GM18868 (cell line): Measurements from ENCODE around the gene ANKRD13A.
"Not testable (repeated sequence)": the region's sequence is repeated elsewhere in the genome, so short reads cannot be mapped to it uniquely, and the experiment has no call there.

ENCODE experiments used
- ATAC-seq: cut with Tn5 transposase; IDR thresholded peaks from one replicate; pipeline ENCODE4 v1.9.1; 2021; ENCODE audit warnings: mild to moderate bottlenecking, moderate library complexity; ENCODE audit not compliant: unreplicated experiment

ANKRD13A gene

DNA sequence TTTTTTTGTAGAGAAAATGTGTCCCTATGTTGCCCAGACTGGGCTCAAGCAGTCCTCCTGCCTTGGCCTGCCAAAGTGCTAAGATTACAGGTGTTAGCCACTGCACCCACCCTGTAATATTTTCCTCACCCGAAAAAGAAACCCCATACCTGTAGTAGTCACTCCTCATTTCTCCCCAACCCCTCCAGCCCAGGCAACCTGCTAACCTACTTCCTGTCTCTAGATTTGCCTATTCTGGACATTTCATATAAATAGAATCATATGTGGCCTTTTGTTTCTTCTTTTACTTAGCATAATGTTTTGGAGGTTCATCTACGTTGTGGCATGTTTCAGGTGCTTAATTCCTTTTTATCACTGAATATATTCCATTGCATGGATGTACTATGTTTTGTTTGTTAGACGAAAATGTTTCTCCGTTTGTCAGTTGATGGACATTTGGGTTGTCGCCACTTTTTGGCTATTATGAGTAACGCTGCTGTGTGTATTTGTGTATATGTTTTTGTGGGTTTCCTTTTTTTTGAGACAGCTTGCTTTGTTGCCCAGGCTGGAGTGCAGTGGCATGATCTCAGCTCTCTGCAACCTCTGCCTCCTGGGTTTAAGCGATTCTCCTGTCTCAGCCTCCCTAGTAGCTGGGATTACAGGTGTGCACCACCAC, 6.2 kb downstream of the ANKRD13A start:
- no peak for ATAC-seq

DNA sequence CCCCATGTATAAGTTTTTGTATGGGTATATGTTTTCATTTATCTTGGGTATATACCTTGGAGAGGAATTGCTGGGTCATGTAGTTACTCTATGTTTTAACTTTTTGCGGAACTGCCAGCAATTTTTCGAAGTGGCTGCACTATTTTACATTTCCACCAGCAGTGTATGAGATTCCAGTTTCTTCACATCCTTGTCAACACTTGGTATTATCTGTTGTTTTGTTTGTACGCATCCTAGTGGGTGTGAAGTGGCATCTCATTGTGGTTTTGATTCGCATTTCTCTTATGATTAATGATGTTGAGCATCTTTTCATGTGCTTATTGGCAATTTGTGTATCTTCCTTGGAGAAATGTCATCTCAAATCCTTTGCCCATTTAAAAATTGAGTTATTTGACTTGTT, 6.9 kb downstream of the ANKRD13A start:
- ATAC-seq, result no peak

DNA sequence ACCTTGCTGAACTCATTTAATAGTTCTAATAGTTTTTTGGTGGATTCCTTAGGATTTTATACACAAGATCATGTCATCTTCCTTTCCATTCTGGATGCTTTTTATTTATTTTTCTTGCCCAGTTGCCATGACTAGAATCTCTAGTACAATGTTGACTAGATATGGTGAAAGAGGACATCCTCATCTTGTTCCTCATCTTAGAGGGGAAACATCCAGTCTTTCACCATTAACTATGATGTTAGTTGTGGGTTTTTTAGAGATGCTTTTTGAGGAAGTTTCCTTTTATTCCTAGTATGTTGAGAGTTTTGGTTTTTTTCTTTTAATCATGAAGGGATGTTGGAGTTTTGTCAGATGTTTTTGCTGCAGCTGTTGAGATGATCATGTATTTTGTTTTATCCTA, 8.7 kb downstream of the ANKRD13A start:
- ATAC-seq, result no peak

DNA sequence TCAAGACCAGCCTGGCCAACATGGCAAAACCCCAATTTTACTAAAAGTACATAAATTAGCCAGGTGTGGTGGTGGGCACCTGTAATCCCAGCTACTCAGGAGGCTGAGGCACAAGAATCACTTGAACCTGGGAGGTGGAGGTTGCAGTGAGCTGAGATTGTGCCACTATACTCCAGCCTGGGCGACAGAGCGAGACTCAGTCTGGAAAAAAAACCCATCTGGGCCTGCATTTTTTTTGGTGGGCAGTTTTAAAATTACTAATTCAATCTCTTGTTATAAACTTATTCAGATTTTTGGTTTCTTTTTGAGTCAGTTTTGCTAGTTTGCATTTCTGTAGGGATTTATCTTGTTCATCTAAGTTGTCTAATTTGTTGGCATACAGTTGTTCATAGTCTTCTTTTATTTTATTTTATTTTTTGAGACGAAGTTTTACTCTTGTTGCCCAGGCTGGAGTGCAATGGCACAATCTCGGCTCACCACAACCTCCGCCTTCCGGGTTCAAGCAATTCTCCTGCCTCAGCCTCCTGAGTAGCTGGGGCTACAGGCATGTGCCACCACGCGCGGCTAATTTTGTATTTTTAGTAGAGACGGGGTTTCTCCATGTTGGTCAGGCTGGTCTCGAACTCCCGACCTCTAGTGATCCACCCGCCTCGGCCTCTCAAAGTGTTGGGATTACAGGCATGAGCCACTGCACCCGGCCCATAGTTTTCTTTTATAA, 9.6 kb downstream of the ANKRD13A start:
- ATAC-seq, result not testable (repeated sequence)

DNA sequence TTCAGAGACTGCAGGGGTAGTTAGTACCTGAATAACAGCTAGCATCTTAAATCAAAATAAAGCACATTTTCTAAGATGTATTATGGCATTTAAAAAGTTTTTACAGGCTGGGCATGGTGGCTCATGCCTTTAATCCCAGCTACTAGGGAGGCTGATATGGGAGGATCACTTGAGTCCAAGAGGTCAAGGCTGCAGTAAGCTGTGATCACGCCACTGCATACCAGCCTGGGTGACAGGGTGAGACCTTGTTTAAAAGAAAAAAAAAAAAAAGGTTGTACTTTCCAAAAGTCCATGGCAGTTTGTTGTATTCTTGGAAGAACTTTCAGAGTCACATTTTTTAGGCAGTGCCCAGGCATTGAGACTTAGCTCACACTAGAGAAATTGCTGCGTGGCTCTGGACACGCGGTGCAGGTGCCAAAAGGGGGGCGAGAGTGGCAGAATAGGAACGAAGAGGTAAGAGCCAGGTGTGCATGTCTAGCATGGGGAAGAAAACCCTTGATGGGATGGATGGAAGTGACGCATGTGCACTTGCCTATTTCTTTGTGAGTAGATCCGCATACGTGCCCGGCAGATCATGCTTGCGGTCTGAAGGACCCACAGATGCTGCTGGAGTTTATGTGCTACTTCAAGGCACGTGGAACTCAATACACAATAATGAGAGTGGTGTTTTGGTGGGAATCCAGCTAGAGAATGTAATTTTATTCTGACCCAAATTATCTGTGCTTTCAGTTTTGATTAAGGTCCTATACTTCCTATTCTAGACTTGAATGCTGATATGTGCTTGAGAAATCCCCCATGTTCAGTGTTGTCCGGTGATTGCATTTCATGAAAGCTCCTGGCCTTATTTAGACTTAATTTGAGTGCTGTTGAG, 11.9 kb downstream of the ANKRD13A start:
- ATAC-seq, result peak; percentile 46

DNA sequence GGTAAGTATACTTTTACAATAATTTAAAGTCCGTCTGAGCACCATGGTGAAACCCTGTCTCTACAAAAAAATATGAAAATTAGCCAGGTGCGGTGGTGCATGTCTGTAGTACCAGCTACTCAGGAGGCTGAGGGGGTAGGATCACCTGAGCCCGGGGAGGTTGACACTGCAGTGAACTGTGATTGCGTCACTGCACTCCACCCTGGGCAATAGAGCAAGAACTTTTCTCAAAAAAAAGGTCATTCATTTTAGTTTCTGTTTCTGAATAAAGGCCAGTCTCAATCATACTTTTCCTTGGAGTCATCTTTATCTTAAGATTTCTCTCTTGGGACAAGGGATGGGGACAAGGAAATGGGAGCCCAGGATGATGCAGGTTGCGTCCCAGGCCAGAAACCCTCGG, 12.9 kb downstream of the ANKRD13A start:
- ATAC-seq, result peak; percentile 67

DNA sequence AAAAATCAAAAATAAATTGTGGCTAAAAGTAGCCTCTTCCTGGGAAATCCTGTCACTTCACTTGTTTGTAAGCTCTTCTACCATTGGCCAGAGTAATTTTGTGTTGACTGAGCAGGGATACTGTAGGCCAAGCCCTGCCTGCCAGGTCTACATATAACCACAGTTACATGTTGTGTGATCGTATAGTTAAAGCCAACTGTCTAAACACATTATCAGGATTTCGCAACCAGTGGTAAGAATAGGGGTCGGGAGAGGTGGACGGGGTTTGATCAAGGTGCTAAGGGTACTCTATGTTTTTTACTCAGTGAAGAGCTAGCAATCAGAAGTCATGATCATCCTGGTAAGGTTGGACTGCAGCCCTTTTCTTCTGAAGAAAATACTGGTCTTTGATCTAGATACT, 13.4 kb downstream of the ANKRD13A start:
- no peak for ATAC-seq

DNA sequence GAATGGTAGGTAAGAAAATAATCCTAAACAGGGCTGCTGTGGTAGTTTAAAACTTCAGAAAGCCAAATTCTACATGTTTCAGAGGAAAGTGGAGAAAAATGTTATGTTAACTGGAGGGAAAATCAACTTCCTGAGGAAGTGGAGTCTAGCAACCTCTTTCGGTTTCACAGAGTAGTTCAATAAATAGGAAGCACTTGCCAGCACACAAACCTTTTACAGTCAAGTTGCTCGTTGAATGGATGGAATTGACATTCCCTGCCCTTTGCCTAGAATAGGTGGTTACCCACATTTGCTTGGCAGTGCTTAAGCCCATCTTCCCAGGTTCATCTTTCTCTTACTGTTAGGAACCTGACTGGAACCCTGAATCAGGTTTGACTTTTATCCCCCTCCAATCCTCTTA, 15.9 kb downstream of the ANKRD13A start:
- ATAC-seq, result no peak

DNA sequence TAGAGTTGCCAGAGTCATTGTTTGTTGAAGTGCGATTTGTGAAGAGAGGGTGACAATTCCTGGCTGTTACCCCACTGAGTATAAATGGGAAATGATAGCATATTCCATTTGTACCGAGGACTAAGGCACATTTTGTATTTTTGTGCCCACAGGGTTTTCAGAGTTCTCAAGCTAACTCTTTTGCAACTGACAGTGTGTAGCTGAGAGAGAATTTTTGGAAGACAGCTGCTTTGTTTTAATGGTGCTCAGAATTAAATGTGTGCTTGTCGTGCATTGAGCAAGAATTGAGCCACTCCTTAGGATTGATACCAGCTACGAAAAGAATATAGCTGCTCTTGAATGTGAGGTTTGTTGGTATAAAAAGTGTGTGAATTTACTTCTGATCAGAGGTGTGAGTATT, 21.7 kb downstream of the ANKRD13A start:
- no peak for ATAC-seq

DNA sequence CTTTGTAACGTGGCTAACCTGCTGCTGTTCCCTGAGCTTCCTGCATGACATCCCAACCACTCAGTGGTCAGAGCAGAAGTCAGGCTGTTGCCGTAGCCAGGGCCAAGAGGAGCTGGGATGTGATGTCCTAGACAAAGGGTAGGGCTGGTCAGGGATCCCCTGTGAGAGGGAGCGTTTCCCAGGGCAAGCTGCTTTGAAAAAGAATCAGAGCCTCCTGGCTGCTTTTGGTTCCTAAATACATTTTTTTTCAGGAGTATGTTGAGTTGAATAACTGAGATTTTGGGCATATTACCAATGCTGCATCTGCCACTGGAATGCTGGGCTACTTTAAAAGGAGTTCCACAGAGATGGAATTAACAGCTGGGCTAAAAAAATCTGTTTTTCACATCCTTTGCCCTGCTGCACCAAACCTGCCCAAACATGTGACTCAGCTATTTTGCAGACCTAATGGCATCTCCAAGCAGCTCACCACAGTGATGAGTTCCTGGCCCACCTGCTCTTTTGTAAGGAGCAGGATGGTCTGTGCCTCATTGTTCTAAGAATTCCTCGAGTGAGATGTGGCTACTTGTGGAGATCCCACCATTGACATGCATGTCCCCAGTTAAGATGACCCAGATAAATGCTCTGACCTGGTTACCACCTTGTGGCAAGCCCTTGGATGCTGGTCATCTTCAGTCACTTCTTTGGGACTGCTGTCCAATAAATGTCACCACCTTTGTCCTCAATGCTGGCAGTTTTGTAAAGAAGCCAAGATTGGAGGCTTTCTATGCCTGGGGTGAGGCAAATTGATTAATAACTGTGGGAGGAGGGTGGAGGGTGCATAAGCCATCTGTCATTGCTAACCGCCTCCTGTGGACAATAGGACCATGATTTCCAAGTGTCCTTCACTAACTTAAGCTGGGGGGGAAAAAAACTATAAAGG, 24.1 kb downstream of the ANKRD13A start:
- no peak for ATAC-seq

DNA sequence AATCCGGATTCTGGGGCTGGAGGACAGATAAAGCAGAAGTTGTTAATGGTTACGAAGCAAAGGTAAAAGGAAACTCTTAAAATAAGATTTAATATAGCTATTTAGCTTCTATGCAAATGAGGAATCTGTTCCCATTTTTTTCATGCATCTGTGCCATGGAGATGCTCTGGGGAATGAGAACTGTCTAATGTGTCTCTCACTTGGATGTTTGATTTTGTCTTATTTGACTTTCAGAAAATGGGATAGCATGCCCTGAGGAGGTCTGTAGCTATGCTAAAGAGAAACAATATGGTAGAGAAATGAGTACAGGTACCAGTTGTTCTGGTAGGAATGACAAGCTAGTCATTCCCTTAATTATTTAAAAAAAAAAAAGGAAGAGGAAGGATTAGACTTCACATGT, 24.8 kb downstream of the ANKRD13A start:
- ATAC-seq, result no peak

DNA sequence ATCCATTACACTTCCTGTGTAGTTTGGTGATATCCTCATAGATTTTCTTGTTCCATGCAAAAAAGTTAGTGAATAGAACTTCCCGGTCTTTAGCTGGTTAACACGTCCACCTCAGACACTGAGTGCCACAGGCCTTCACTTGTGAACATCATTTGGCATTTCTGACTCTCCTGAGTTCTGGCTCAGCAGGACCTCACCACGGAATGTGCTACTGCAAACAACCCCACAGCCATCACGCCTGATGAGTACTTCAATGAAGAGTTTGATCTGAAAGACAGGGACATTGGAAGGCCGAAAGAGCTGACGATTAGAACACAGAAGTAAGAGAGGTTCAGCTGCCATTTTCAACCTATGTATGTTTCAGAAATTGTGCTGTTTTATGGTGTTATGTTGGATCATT, 29.1 kb downstream of the ANKRD13A start:
- no peak for ATAC-seq

DNA sequence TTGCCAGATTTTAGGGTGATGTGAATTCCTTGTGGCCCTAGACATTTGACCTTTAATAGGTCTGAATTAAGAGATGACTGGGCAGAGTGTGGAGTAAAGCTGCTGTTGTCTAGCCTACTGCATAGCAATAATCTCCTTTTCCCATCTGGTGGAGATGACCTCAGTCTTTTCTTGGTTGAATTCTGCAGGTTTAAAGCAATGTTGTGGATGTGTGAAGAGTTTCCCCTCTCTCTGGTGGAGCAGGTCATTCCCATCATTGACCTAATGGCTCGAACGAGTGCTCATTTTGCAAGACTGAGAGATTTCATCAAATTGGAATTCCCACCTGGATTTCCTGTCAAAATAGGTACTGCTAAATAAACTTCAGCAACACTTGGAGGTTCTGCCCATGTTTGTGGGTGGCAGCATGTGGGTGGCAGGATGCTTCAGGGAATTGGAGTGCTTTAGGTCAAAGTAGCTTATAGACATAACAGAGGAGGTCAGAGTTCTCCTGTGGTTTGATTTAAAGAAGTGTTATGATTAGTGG, 30.1 kb downstream of the ANKRD13A start:
- ATAC-seq, result no peak

DNA sequence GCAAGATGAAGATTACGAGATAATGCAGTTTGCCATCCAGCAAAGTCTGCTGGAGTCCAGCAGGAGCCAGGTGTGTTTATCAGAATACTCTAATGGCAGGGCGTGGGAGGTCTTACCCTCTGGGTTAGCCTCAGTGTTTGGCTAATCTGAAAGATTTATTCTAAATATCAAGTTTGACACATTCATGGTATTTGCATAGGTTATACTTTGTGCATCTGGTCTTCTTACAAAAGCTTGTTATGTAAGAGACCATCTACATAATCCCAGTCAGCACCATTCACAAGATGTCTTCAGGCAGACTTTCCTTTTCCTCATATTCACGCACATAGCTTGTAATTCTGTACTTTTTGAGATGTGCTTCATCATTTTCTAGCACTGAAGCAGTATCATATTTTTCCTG, 34.7 kb downstream of the ANKRD13A start:
- ATAC-seq, result no peak

DNA sequence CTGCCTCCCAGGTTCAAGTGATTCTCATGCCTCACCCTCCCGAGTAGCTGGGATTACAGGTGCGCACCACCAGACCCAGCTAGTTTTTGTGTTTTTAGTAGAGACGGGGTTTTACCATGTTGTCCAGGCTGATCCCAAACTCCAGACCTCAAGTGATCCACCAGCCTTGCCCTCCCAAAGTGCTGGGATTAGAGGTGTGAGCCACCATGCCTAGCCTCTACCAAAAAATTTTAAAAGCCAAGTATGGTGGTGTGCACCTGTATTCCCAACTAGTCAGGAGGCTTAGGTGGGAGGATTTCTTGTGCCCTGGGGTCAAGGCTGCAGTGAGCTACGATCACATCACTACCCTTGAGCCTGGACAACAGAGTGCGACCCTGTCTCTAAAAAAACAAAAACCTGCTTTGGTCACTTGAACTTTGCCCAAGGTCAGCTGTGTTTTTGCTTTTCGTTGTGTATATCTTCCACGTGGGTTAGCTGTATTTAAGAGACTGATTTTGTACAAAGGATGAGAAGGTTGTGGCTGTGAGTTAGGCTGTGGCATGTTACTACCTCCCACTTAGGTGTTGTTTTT, 36.4 kb downstream of the ANKRD13A start:
- no peak for ATAC-seq

DNA sequence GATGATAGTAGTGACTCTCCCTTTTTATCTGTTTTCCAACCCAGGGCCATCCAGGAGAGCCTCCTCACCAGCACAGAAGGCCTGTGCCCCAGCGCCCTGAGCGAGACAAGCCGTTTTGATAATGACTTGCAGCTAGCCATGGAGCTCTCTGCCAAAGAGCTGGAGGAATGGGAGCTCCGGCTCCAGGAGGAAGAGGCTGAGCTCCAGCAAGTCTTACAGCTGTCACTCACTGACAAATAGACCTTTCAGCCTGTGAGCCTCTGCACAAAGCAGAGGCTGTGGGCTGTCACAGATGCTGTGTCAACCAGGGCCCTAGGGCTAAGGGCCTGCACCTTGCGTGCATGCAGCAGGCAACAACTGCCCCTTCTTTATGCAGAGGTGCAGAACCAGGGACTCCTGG, 38.1 kb downstream of the ANKRD13A start:
- no peak for ATAC-seq

DNA sequence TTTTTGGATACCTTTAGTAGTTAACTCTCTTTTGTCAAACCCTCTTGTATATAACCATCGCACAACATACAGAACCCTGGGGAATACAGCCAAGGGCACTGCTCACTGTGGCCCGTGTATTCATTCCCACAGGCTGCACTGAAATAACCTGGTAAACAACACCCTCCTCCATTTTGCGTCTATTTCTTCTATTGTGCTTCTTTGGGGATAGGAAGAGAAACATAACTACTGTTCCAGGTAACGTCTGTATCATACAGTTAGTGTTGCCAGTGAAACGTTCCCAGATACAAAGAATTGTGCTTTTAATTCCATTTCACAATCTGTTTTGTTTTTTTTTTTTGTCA, 39.5 kb downstream of the ANKRD13A start:
- no peak for ATAC-seq

DNA sequence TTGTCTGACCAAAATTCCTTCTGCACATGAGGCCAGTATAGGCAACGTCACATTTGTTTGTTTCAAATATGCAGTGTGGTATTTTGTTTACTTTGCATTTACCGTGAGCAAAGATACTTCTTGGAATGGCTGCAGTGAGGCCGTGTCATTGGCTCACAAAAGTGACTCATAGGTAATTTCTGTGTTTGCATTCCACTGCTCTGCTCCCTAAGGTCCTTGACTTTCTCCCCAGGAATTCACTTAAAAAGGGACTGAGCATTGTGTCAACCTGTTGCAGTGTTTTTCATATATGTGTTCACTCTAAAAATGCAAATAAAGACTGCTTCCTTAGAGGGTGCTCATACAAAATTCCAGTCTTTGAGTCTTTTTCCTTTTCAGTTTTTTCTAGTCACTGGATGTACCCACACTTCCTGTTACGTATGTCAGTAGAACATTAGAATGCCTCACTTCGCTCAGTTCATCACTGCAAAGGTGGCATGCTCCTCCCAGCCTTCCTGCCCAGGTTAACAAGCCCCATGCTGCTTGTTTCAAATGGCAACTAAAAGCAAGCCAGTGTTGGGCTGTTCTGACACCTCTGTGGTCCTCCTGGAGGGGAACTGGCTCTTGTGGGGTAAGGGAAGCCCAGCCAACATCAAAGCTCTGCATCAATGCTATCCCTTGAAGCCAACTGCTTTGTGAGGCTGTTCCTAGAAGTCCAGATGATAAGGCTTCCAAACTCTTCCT, 40.0 kb downstream of the ANKRD13A start:
- no peak for ATAC-seq

DNA sequence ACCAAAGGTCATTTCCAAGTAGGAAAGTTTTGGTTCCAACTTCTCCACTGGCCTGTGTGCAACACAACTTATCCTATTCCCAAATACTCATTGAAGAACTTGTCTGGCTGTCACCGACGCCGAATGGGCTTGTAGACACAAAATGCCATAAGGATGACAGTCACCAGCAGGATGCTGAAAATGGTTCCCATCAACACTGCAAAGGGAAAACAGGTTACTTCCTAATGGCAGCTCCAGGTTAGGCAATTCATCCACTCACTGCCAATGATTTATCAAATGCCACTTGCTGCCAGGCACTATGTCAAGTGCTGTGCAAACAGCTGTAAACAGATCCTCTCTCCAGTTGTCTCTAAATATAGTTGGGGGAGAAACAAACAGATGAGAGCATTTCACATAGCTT, 43.0 kb downstream of the ANKRD13A start:
- no peak for ATAC-seq
